Measurements from ENCODE around the gene LCN6. TPM values are rescaled to one million over a fixed set of nuclear protein-coding genes. Genes with fewer than 3 reads are reported as not detected.
A peak's percentile ranks its signal among the peaks of the same experiment; 100 is the strongest.

LCN6 gene
- total and polyA plus RNA-seq, 9 of the 15 experiments (the other 6 are each of a cell fraction or from before 2014, with no cell fraction given) = 0.10 to 0.45 (median 0.37) TPM; not detected in 5

DNA sequence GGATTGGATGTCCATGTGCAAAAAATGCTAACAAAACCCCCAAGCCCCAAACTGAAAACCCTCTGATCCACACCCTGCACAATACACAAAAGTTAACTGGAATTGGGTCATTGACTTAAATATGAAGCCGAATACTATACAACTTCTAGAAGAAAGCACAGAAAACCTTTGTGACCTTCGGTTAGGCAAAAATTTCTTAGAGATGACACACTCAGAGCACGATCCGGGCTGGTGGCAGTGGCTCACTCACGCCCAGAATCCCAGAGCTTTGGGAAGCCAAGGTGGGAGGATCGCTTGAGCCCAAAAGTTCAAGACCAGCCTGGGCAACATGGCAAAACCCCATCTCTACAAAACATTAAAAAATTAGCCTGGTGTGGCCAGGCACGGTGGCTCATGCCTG, 37.8 kb downstream of the LCN6 start:
- WGBS (ENCODE audit: insufficient coverage, low coverage, missing lambda C conversion rate) = 65% methylated on average over 7 of the region's 7 CpGs
- H3K27me3 ChIP-seq (ENCODE audit: control insufficient read depth in 2 of 2, insufficient read depth in 2 of 2, low read length in 2 of 2) = no peaks in the 10 kb centered on the region
- in situ Hi-C loops (cut with MboI) = no loop called here

GRCh38 chr9:136709454-136710109, 38.7 kb downstream of the LCN6 start:
- H3K27ac ChIP-seq (ENCODE audit: extremely low read depth, low read depth, low read length) = no peak overlapping the region
- intact Hi-C loops (cut with micrococcal nuclease) = no loop called here
- CTCF ChIA-PET (ENCODE audit: low intra/inter-chr PET ratio) = no interaction called here
- H3K36me3 ChIP-seq (ENCODE audit: control insufficient read depth, insufficient read depth, low read length) = peaks cover 3% of the 10 kb centered on the region; the same call in 1 of the 3 replicates
- TF ChIP-seq RBM34 (IDR thresholded peaks at IDR 0.05; ENCODE audit: borderline replicate concordance, insufficient read depth, low read length) = no peak
- TF ChIP-seq ZBTB7A (IDR thresholded peaks at IDR 0.05; ENCODE audit: borderline replicate concordance, control insufficient read depth, low read depth, low read length) = peak; percentile 22; the same call in 1 of the 2 replicates
- no peak overlapping the region for H3K4me2 ChIP-seq (ENCODE audit: insufficient read depth, low read length)
- no peaks in the 10 kb centered on the region for H3K27me3 ChIP-seq (ENCODE audit: control insufficient read depth in 2 of 2, insufficient read depth in 2 of 2, low read length in 2 of 2)
- POLR2A ChIA-PET = no interaction called here
- no peaks in the 10 kb centered on the region for H4K20me1 ChIP-seq (replicated peaks; ENCODE audit: control insufficient read depth, insufficient read depth, low read length)
- FAIRE-seq (no peak), DNase-seq (ENCODE audit: extremely low read depth in 1 of 4, low spot score in 3 of 4) (no peak), ATAC-seq (no peak)
- peaks cover 12% of the 10 kb centered on the region for H3K79me2 ChIP-seq (ENCODE audit: control insufficient read depth, insufficient read depth, low read length)
- H3K4me3 ChIP-seq = no peak overlapping the region
- WGBS (ENCODE audit: insufficient coverage, low coverage, missing lambda C conversion rate) = 82% methylated on average over 21 of the region's 24 CpGs
- peaks cover 20 to 57% of the 10 kb centered on the region in 2 experiments for H3K4me1 ChIP-seq (replicated peaks in 1 of 2; ENCODE audit: control insufficient read depth in 2 of 2, insufficient read depth in 2 of 2, low read length in 2 of 2)
- in situ Hi-C loops (cut with MboI) = no loop called here
- BruUV-seq (replicated peaks) = no TSS peak
- no peaks in the 10 kb centered on the region for H3K9me3 ChIP-seq (replicated peaks; ENCODE audit: control insufficient read depth, insufficient read depth, low read depth, low read length)
- H3K9ac ChIP-seq (ENCODE audit: insufficient read depth in 1 of 2, low read depth in 2 of 2, low read length in 2 of 2) = peak overlapping the region in 1 of 2 experiments; percentile 48; a peak in 1 of 4 replicates
- H2AFZ ChIP-seq (ENCODE audit: low read depth, low read length) = no peak overlapping the region
- no peaks in the 10 kb centered on the region for H3K9me1 ChIP-seq (ENCODE audit: control insufficient read depth, insufficient read depth, low read length)

More for the DNA sequence above, 37.8 kb downstream of the LCN6 start:
- Histone ChIP-seq H3K4me1 (replicated peaks in 1 of 2; ENCODE audit: control insufficient read depth in 2 of 2, insufficient read depth in 2 of 2, low read length in 2 of 2) (peaks cover 17 to 64% of the 10 kb centered on the region in 2 experiments), H3K36me3 (ENCODE audit: control insufficient read depth, insufficient read depth, low read length) (peaks cover 4% of the 10 kb centered on the region; the same call in 1 of the 3 replicates), H4K20me1 (replicated peaks; ENCODE audit: control insufficient read depth, insufficient read depth, low read length) (no peaks in the 10 kb centered on the region), H3K4me3 (no peak overlapping the region), H3K4me2 (ENCODE audit: insufficient read depth, low read length) (no peak overlapping the region), H3K9me3 (replicated peaks; ENCODE audit: control insufficient read depth, insufficient read depth, low read depth, low read length) (no peaks in the 10 kb centered on the region), H3K9ac (ENCODE audit: insufficient read depth in 1 of 2, low read depth in 2 of 2, low read length in 2 of 2) (no peak overlapping the region), H3K9me1 (ENCODE audit: control insufficient read depth, insufficient read depth, low read length) (no peaks in the 10 kb centered on the region), H3K27ac (ENCODE audit: extremely low read depth, low read depth, low read length) (no peak overlapping the region), H3K79me2 (ENCODE audit: control insufficient read depth, insufficient read depth, low read length) (peaks cover 12% of the 10 kb centered on the region), H2AFZ (ENCODE audit: low read depth, low read length) (no peak overlapping the region)
- ATAC-seq (no peak), DNase-seq (ENCODE audit: extremely low read depth in 1 of 4, low spot score in 3 of 4) (no peak), FAIRE-seq (no peak)
- ChIA-PET POLR2A (no interaction called here), CTCF (ENCODE audit: low intra/inter-chr PET ratio) (no interaction called here)
- no peak for TF ChIP-seq EP300 (IDR thresholded peaks at IDR 0.05; ENCODE audit: low read length)
- TF ChIP-seq CC2D1A (IDR thresholded peaks at IDR 0.05) = no peak
- no TSS peak for BruUV-seq (replicated peaks)
- intact Hi-C loops (cut with micrococcal nuclease) = no loop called here

Measured in K562 (cell line).